A673 (cell line): Measurements from ENCODE around the gene C1orf141. TPM values are rescaled to one million over a fixed set of nuclear protein-coding genes. Genes with fewer than 3 reads are reported as not detected.

Experiments used
- BruUV-seq: library from RNA; stranded (reverse); fragments of 400-500 nt; replicated peaks from 2 replicates; lab custom pipeline; 2021; lab: Mats Ljungman, UMichigan
- CTCF ChIA-PET: fragments of 300-600 bp; sonication (Branson Sonifier 250); formaldehyde crosslinking; loops from one replicate; lab custom pipeline; 2022; ENCODE audit warnings: antibody characterized with exemption; lab: Charles Lee
- POLR2A ChIA-PET: fragments of 300-600 bp; sonication (Branson Sonifier 250); formaldehyde crosslinking; loops from one replicate; lab custom pipeline; 2022; ENCODE audit warnings: antibody characterized with exemption; ENCODE audit not compliant: low non-redundant PET; lab: Charles Lee
- DNase-seq: peaks from one replicate; pipeline ENCODE4 v3.0.0-alpha.2; 2015; ENCODE audit warnings: low spot score
- H3K27ac ChIP-seq: fragments of 200-600 bp; sonication (generic); 2 replicates; pipeline ENCODE4 v1.5.1; 2016; ENCODE audit warnings: mixed run types, low read depth, mild to moderate bottlenecking, mixed read lengths, antibody characterized with exemption, low read length; ENCODE audit not compliant: poor library complexity, severe bottlenecking
- H3K27me3 ChIP-seq: fragments of 200-600 bp; sonication (generic); replicated peaks from 2 replicates; pipeline ENCODE4 v1.6.1; 2017; ENCODE audit warnings: mixed run types, low read depth, mild to moderate bottlenecking, mixed read lengths, antibody characterized with exemption, low read length; ENCODE audit not compliant: insufficient read depth, poor library complexity
- H3K36me3 ChIP-seq: fragments of 200-600 bp; sonication (generic); 2 replicates; pipeline ENCODE4 v1.6.1; 2016; ENCODE audit warnings: mixed run types, mild to moderate bottlenecking, mixed read lengths, antibody characterized with exemption, low read length; ENCODE audit not compliant: insufficient read depth, poor library complexity, severe bottlenecking
- H3K4me1 ChIP-seq: fragments of 200-600 bp; sonication (generic); 2 replicates; pipeline ENCODE4 v1.6.1; 2017; ENCODE audit warnings: mixed run types, mild to moderate bottlenecking, mixed read lengths, antibody characterized with exemption, low read length; ENCODE audit not compliant: insufficient read depth, poor library complexity, severe bottlenecking
- H3K4me3 ChIP-seq: fragments of 200-600 bp; sonication (generic); 2 replicates; pipeline ENCODE4 v1.5.1; 2016; ENCODE audit warnings: low read depth, mixed run types, mild to moderate bottlenecking, mixed read lengths, low read length; ENCODE audit not compliant: poor library complexity, severe bottlenecking
- H3K9me3 ChIP-seq: fragments of 200-600 bp; sonication (generic); 2 replicates; pipeline ENCODE4 v1.6.1; 2016; ENCODE audit warnings: mixed run types, low read depth, mild to moderate bottlenecking, mixed read lengths, antibody characterized with exemption, low read length; ENCODE audit not compliant: poor library complexity, severe bottlenecking
- EZH2 ChIP-seq: fragments of 200-600 bp; sonication (generic); IDR thresholded peaks from 2 replicates; pipeline ENCODE4 v1.6.1; 2017; ENCODE audit warnings: borderline replicate concordance, low read depth, mild to moderate bottlenecking, mixed read lengths, antibody characterized with exemption, low read length; ENCODE audit not compliant: poor library complexity, severe bottlenecking
- intact Hi-C: fragments of 100-400 bp; cut with micrococcal nuclease; formaldehyde crosslinking; loops from one replicate; pipeline ENCODE4 v1.10.0; 2022; ENCODE audit not compliant: unreplicated experiment
- total RNA-seq: library from RNA; stranded (reverse); gene quantifications from 2 replicates; pipeline ENCODE4 v1.2.3, GENCODE V29; 2021
- TF ChIP-seq, protein P1 (sequence below): fragments of 300-800, 200-600 bp; sonication (generic); conservative IDR thresholded peaks from 2 replicates; pipeline ENCODE4 v1.5.1; 2017; ENCODE audit warnings: low read depth, mild to moderate bottlenecking, antibody characterized with exemption, low read length, moderate library complexity, mixed read lengths

The C1orf141 gene
- total RNA-seq, 1 experiment from 2014 or later = not detected

DNA sequence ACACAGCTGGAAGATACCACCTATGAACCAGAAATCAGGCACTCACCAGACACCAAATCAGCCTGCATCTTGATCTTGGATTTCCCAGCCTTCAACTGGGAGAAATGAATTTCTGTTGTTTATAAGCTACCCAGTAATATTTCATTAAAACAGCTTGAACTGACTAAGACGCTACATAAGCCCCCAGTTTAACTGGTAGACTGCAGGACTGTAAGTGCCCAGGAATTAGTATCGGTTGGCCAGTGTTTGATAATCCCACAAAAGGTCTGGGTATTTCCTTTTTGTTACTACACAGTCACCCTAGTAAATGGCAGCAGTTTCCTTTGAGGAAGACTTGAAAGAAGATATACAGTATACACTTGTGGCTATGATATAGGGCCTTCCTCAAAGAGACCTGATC, 73.5 kb downstream of the C1orf141 start:
- Histone ChIP-seq H3K36me3 (no peaks in the 10 kb centered on the region), H3K4me1 (no peaks in the 10 kb centered on the region), H3K27me3 (no peaks in the 10 kb centered on the region), H3K27ac (no peak overlapping the region), H3K4me3 (no peak overlapping the region), H3K9me3 (no peaks in the 10 kb centered on the region)
- intact Hi-C loops = no loop called here
- no peak for TF ChIP-seq EZH2
- ChIA-PET CTCF (no interaction called here), POLR2A (no interaction called here)
- no peak for DNase-seq
- BruUV-seq = no TSS peak

DNA sequence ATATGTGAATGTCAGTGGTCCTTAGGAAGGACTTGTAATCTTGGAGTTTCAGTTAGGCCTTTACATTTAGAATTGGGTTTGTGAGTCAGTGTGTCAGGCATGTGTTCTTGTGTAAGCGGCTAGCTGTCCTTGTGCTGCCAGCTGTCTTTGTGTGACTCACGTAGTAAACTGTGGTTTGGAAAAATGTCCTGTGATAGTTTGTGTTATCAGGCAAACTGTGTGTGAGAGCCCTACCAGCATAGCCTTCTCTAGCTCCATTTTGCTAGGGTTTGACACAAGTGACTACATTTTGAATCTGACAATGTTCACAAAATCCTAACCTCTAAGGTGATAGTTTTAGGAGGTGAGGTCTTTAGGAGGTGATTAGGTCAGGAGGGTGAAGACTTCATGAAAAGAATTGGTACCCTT, 74.0 kb downstream of the C1orf141 start:
- DNase-seq = peak; percentile 6
- no peak for TF ChIP-seq EZH2
- TF ChIP-seq, protein P1, sequence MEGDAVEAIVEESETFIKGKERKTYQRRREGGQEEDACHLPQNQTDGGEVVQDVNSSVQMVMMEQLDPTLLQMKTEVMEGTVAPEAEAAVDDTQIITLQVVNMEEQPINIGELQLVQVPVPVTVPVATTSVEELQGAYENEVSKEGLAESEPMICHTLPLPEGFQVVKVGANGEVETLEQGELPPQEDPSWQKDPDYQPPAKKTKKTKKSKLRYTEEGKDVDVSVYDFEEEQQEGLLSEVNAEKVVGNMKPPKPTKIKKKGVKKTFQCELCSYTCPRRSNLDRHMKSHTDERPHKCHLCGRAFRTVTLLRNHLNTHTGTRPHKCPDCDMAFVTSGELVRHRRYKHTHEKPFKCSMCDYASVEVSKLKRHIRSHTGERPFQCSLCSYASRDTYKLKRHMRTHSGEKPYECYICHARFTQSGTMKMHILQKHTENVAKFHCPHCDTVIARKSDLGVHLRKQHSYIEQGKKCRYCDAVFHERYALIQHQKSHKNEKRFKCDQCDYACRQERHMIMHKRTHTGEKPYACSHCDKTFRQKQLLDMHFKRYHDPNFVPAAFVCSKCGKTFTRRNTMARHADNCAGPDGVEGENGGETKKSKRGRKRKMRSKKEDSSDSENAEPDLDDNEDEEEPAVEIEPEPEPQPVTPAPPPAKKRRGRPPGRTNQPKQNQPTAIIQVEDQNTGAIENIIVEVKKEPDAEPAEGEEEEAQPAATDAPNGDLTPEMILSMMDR = no peak
- Histone ChIP-seq H3K9me3 (no peaks in the 10 kb centered on the region), H3K4me3 (no peak overlapping the region), H3K36me3 (no peaks in the 10 kb centered on the region), H3K4me1 (no peaks in the 10 kb centered on the region), H3K27ac (no peak overlapping the region), H3K27me3 (no peaks in the 10 kb centered on the region)
- ChIA-PET CTCF (no interaction called here), POLR2A (no interaction called here)
- intact Hi-C loops = no loop called here
- no TSS peak for BruUV-seq

DNA sequence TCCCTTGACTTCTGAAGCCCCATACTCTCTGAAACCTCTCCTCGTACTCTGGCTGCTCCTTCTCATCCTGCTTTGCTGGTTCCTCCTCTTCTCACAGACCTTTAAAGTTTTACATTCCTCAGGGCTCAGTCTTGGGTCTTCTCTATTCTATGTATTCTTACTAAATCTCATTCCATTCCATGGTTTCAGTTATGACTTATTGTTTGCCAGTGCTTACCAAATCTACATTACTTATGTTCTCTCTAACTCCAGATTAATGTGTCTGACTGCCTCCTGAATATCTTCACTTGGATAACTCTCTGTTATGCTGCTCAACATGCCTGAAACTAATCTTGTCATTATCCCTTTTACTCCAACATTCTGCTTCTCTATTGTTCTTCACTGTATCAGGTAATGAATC, 75.4 kb downstream of the C1orf141 start:
- Histone ChIP-seq H3K27ac (no peak overlapping the region), H3K36me3 (no peaks in the 10 kb centered on the region), H3K4me3 (no peak overlapping the region), H3K9me3 (no peaks in the 10 kb centered on the region), H3K4me1 (no peaks in the 10 kb centered on the region), H3K27me3 (no peaks in the 10 kb centered on the region)
- BruUV-seq = no TSS peak
- POLR2A ChIA-PET = no interaction called here
- CTCF ChIA-PET = no interaction called here
- no peak for DNase-seq
- intact Hi-C loops = no loop called here
- no peak for TF ChIP-seq EZH2
- TF ChIP-seq, protein P1 = no peak

DNA sequence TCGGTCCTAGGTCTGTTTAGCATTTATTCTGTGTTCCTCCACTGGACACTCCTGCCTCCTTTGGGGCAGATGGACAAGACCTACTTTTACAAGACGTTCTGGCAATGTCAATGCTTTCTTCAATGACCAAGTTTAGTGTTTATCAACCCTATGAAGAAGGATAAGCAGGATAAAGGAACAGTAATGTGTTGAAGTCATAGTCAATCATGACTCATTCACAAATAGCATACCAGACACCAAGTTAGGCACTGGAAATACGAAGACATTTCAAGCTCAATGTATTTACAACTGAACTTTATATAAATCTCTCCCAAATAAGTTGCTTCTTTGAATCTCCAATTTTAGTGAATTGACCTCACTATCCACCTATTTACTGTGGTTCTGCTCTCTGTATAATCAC, 76.0 kb downstream of the C1orf141 start:
- ChIA-PET CTCF (no interaction called here), POLR2A (no interaction called here)
- H3K27ac ChIP-seq = no peak overlapping the region
- no peaks in the 10 kb centered on the region for H3K36me3 ChIP-seq
- H3K9me3 ChIP-seq = no peaks in the 10 kb centered on the region
- H3K4me3 ChIP-seq = no peak overlapping the region
- H3K27me3 ChIP-seq = no peaks in the 10 kb centered on the region
- intact Hi-C loops = no loop called here
- no TSS peak for BruUV-seq
- TF ChIP-seq, protein P1 = no peak
- no peak for TF ChIP-seq EZH2
- no peak for DNase-seq
- H3K4me1 ChIP-seq = no peaks in the 10 kb centered on the region
